Kidney glomerular epithelial cell (primary cell): ENCODE results near the gene THOC6.

Experiments
- DNase-seq: peaks from one replicate; lab custom pipeline; 2025; lab: John Stamatoyannopoulos, UW

THOC6 gene

GRCh38 chr16:3023669-3024478 lies at the start of gene THOC6, which contains the start of gene HCFC1R1:
TSS of gene THOC6 (plus strand) at chr16:3024035. CDS start at chr16:3024327, 292 bp downstream.
TSS of gene HCFC1R1 (minus strand) at chr16:3023942. CDS start at chr16:3023941, 1 bp downstream.
- peak; percentile 98 for DNase-seq

- no peak for DNase-seq
Observed at GRCh38 chr16:2974319-2975056, 49.3 kb upstream of the THOC6 start.

DNA sequence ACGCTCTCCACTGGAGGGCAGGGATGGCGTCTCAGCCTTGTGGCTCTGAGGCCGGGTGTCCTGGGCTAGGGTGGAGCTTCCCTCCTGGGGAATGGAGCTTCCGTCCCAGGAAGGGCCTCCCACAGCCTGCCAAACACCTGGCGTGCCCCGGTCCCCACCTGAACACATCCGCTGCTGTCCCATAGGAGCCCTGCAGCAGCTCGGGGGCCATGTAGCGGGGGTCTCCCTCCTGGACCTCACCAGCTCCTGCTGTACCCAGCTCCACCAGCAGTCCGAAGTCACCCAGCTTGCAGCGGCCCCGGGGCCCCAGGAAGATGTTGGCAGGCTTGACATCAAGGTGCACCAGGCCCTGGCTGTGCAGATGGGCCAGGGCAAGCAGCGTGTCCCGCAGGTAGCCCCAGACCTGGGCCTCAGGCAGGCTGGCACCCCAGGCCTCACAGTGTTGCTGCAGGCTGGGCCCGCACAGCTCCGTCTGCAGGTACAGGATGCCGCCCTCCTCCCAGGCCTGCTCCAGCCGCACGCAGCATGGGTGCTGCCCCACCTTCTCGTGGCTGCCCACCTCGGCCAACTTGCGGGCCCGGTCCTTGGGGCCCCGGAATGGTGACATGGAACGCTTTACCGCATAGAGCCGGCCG lies 48.6 kb upstream of the THOC6 start:
- no peak for DNase-seq

DNA sequence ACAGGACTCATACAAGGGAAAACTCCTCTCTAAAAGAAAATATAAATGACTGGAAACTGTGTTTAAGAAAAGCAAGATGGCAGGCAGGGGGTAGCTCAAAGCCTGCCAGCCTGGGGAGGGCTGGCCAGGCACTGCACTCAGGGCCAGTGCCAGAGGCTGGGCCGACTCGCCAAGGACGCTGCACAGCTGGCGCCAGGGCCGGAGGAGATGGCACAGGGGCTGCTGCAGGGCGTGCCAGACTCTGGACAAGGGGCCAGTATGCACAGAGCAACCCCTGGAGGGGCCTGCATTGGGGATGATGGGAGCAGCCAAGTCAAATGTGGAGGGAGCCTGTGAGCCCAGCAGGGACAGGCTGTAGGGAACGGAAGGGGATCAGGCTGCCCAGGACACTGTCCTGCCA lies 47.6 kb upstream of the THOC6 start:
- no peak for DNase-seq

DNA sequence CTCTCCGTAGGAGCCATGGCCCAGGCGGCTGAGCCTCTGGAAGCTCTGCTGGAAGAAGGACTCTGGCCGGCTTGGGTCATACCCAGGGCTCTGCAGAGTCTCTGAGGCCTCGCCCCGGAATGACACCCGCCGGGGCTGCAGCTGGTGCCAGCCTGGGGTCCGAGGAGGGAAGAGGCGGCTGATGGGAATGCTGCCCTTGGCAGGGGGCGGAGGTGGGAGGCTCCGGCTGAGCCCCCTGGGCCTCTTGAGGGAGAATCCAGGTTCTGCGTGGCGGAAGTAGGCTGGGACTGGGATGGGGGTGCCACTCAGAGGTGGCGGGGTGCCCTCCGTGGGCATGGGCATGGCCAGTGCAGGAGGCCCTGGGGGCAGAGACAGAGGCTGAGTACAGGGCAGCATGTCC lies 47.2 kb upstream of the THOC6 start:
- DNase-seq, result no peak

GRCh38 chr16:2977440-2977839 lies 46.4 kb upstream of the THOC6 start:
- no peak for DNase-seq

- DNase-seq, result no peak
Observed at GRCh38 chr16:2979669-2980226, 44.1 kb upstream of the THOC6 start.

DNA sequence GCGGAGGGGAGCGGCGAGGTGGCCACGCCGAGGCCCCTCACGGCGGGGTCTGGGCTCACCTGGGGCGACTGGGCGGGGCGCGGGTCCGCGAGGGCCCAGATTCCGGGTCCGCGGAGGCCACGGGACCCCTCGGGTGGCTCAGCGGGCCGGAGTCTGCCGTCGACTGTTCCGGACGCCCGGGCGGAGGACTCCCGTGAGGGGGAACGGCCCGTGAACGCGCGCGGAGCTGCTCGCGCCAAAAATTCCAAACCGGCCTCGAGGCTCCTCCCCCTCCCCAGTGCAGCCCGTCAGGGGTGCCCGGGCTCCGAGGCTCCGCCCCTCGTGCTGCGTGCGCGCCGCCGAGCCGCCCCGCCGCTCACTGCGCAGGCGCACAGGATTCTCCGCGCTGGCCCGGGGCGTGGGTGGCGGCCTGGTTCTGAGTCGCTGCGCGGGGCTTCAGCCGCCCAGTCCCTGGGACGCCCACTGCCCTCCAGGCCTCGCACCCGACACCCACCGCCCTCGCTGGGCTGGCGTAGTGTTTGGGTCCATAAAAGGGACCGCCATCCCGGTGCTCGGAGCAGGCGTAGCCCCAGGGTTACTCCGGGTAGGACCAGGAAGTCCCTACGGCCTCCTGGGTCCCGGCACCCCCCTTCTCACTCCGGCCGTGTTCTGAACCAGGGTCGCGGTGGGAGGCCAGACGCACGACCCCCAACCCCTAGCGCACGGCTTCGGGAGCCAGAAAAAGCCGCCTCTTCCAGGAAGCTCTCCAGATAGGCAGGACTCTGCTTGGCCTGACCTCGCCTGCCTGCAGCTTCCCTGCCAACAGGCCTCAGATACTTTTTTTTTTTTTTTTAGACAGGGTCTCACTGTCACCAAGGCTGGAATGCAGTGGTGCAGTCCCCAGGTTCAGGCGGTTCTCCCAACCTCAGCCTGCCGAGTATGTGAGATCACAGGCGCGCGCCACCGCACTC lies 43.3 kb upstream of the THOC6 start, which contains the start of gene PKMYT1:
Gene PKMYT1, minus strand, starts transcription at position 220 of the 950 bp plus-strand sequence. CDS start 789 bp downstream, outside the sequence.
- DNase-seq, result peak; percentile 68

GRCh38 chr16:2981177-2981898 lies 42.5 kb upstream of the THOC6 start:
- DNase-seq, result no peak

GRCh38 chr16:2981899-2982250 lies 42.0 kb upstream of the THOC6 start:
- no peak for DNase-seq

DNA sequence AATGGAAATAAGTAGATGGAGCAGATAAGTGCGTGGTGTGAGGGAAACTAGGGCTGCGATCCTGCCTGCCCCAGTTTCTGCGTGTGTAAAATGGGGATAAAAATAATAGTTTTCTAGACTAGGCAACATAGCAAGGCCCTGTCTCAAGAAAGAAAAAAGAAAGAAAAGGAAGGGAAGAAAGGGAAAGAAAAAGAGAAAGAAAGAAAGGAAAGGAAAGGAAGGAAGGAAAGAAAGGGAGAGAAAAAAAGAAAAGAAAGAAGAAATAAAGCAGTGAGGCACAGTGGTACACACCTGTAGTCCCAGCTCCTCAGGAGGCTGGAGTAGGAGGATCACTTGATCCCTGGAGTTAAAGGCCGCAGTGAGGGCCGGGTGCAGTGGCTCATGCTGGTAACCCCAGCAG lies 41.4 kb upstream of the THOC6 start:
- DNase-seq, result no peak

DNA sequence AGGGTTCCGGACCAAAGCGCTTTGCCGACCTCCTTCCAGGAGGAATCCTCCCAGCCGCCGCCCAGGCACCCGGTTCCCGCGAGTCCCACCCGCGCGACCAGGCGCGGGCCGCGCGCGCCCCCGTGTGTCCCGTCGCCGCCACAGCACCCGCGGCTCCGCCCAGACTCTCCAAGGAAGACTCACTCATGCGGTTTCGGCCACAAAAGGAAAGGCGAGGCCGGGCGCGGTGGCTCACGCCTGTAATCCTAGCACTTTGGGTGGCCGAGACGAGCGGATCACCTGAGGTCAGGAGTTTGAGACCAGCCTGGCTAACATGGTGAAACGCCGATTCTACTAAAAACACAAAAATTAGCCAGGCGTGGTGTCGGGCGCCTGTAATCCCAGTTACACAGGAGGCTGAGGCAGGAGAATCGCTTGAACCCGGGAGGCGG lies 40.1 kb upstream of the THOC6 start:
- peak; percentile 85 for DNase-seq

DNA sequence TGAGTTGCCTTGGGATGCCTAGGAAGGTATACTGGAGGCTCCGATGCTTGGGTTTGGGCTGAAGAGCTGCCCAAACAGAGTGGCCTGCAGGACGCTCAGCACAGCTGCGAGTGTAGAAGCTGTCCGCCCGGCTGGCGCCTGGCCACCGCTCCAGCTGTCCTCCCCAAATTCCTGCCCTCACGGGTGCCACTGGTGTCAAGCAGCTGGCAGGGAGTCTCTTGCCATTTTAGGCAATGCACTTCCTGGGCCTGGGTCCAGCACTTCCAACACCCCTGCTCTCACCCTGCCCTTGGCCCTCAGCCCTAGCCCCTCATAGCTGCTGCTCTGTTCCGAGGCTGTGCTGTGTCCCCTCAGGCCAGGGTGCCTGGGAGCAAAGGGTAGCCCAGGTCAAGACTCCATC lies 38.4 kb upstream of the THOC6 start:
- no peak for DNase-seq

DNA sequence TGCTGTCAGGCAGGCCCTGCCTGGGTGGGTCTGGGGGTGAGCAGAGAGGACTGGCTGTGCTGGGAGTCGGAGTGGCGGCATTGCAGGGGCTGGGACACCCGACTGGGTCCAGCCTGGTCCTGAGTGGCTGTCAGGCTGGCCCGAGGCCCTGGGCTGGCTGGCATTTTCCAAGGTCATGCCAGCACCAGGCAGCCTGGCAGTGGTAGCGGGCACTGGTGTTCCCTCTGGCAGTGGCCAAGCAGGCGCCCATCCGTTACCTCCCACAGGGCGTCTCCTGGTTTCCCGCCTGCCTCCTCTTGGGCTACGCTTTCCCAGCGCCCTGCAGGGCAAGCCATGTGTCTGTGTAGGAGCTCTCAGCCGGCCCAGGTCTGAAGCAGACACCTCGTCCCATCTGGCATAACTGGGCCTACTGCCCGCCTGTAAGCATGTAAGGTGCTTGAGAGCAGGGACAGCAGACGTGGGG lies 37.9 kb upstream of the THOC6 start:
- DNase-seq, result no peak

DNA sequence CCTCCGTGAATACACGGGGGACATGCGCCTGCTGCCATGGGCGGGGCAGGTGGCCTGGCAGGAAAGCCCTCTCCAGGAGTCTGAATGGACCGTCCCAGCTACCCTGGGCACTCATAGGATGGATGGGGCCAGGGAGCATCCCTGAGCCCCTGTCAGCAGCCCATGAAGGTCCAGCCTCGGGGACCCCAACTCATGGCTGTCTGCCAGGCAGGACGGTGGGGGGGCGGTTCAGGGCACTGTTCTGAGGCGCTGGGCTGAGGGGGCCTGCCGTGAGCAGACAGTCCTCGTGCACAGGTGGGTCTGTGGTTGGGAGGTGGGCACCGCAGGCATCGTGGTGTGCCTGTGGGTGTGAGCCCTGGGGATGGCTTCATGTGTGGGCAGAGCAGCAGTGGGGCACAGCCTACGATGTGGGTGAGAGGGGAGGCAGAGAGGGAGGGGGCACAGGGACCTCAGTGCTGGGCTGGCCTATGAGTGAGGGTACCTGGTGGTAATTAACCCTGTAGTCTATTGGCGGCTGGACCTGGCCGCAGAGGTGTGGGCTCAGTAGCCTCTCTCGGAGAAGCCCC lies 37.1 kb upstream of the THOC6 start:
- no peak for DNase-seq

DNA sequence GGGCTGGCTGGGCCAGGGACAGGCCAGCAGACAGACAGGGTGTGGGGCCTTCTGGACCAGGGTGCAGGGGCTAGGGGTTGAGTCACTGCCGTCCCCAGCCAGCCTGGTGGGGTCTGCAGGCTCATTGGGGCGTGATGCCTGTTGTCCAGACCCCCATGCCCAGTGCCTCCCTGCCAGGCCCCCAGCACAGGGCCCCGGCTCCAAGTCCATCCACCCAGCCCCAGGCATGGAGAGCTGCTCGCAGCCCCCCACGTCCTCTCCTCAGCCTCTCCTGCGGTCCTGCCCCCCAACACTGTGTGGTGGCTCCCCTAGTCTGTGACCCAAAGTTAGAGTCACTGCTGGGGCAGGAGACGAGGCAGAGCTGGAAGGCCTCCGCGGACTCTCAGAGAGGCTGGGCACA lies 36.5 kb upstream of the THOC6 start:
- DNase-seq, result no peak

DNA sequence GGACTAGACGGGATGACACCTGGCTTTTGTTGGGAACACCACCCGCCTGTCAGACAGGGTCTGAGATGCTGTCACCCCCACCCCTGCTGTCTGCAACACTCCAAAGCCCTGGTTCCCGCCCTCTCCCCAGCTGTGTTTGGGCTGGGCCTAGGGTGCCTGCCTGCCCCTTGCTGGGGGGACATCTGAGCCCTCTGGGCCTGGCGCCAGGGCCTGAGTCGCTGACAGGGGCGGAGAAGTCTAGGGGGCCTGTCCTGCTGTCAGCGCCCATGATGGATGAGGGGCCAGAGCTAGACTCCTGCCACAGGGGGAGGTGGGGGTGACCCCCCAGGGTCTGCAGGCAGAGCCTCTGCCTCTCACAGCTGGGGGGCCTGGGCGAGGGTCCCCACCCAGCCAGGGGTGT lies 36.0 kb upstream of the THOC6 start:
- no peak for DNase-seq

- no peak for DNase-seq
Observed at GRCh38 chr16:2988590-2989099, 35.2 kb upstream of the THOC6 start.

GRCh38 chr16:2990891-2991290 lies 32.9 kb upstream of the THOC6 start:
- DNase-seq, result no peak
